DMS114 treated with DMSO at 0.1 percent for 48 hours (cell line): ENCODE measurements around the gene COL11A2.
"Not testable (repeated sequence)": the region's sequence is repeated elsewhere in the genome, so short reads cannot be mapped to it uniquely, and the experiment has no call there.

Experiments used
- DNase-seq: peaks from one replicate; lab custom pipeline; 2025; ENCODE audit not compliant: unreplicated experiment; lab: John Stamatoyannopoulos, UW

Gene COL11A2

GRCh38 chr6:33160096-33160495 lies 32.2 kb downstream of the COL11A2 start:
- DNase-seq: no peak

- no peak for DNase-seq
These were observed 35.3 kb downstream of the COL11A2 start for GRCh38 chr6:33156964-33157363.

GRCh38 chr6:33156561-33156960 lies 35.7 kb downstream of the COL11A2 start:
- no peak for DNase-seq

GRCh38 chr6:33154349-33154748 lies 37.9 kb downstream of the COL11A2 start:
- DNase-seq: no peak

GRCh38 chr6:33151050-33151449 lies 41.2 kb downstream of the COL11A2 start:
- no peak for DNase-seq

GRCh38 chr6:33150560-33150959 lies 41.7 kb downstream of the COL11A2 start:
- DNase-seq: not testable (repeated sequence)

- DNase-seq: peak; percentile 67
These were observed 44.2 kb downstream of the COL11A2 start for GRCh38 chr6:33147807-33148666.

GRCh38 chr6:33144373-33144772 lies 47.9 kb downstream of the COL11A2 start:
- no peak for DNase-seq

GRCh38 chr6:33143113-33143770 lies 49.0 kb downstream of the COL11A2 start:
- DNase-seq: no peak

- DNase-seq: no peak
These were observed 49.7 kb downstream of the COL11A2 start for GRCh38 chr6:33142501-33143070.

- no peak for DNase-seq
These were observed 51.7 kb downstream of the COL11A2 start for GRCh38 chr6:33140556-33140955.

- no peak for DNase-seq
These were observed 52.6 kb downstream of the COL11A2 start for GRCh38 chr6:33139596-33140206.

GRCh38 chr6:33136310-33136900 lies 55.9 kb downstream of the COL11A2 start:
- no peak for DNase-seq

- no peak for DNase-seq
These were observed 60.2 kb downstream of the COL11A2 start for GRCh38 chr6:33132081-33132524.

GRCh38 chr6:33128318-33128717 lies 63.9 kb downstream of the COL11A2 start:
- no peak for DNase-seq

- DNase-seq: no peak
These were observed 66.1 kb downstream of the COL11A2 start for GRCh38 chr6:33126101-33126714.

GRCh38 chr6:33124947-33125346 lies 67.3 kb downstream of the COL11A2 start:
- DNase-seq: no peak

- no peak for DNase-seq
These were observed 67.8 kb downstream of the COL11A2 start for GRCh38 chr6:33124525-33124901.

- DNase-seq: no peak
These were observed 68.3 kb downstream of the COL11A2 start for GRCh38 chr6:33123732-33124524.

- DNase-seq: no peak
These were observed 69.1 kb downstream of the COL11A2 start for GRCh38 chr6:33123181-33123580.
